HG03558 (cell line): ENCODE results near the gene SUSD3.
A peak's percentile ranks its signal among the peaks of the same experiment; 100 is the strongest.

ENCODE experiments used
- ATAC-seq: cut with Tn5 transposase; IDR thresholded peaks from one replicate; pipeline ENCODE4 v1.9.1; 2021; ENCODE audit warnings: moderate number of reproducible peaks; ENCODE audit not compliant: unreplicated experiment; ENCODE audit errors: extremely low read depth

SUSD3 gene

DNA sequence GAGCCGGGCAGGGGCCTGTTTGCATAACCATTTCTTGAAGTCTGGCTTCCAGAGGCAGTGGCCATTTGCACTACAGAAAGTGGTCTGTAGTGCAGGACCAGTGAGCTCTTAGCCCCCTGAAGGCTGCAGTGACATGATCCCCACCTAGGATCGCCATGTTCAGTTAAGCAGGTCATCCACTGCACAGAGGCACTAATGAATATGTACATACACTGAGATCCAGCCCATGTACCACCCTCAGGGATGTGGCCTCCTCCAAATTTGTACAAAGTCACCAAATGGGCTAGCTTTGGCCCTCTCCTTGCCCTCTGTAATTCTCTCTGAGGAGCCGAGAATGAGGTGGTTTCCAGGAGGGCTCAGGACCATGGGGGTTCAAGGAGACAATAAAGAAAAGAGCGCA is 8.3 kb upstream of the SUSD3 start:
- ATAC-seq: no peak

GRCh38 chr9:93051680-93052089 is 6.8 kb upstream of the SUSD3 start:
- no peak for ATAC-seq

- ATAC-seq: no peak
These were observed 5.5 kb upstream of the SUSD3 start for GRCh38 chr9:93052791-93053540.

GRCh38 chr9:93053781-93054331 is 4.6 kb upstream of the SUSD3 start:
- no peak for ATAC-seq

- no peak for ATAC-seq
These were observed 3.5 kb upstream of the SUSD3 start for GRCh38 chr9:93054758-93055704.

GRCh38 chr9:93057042-93057702 is 1.3 kb upstream of the SUSD3 start:
- ATAC-seq: no peak

GRCh38 chr9:93057703-93058354 is 672 bp upstream of the SUSD3 start:
- no peak for ATAC-seq

DNA sequence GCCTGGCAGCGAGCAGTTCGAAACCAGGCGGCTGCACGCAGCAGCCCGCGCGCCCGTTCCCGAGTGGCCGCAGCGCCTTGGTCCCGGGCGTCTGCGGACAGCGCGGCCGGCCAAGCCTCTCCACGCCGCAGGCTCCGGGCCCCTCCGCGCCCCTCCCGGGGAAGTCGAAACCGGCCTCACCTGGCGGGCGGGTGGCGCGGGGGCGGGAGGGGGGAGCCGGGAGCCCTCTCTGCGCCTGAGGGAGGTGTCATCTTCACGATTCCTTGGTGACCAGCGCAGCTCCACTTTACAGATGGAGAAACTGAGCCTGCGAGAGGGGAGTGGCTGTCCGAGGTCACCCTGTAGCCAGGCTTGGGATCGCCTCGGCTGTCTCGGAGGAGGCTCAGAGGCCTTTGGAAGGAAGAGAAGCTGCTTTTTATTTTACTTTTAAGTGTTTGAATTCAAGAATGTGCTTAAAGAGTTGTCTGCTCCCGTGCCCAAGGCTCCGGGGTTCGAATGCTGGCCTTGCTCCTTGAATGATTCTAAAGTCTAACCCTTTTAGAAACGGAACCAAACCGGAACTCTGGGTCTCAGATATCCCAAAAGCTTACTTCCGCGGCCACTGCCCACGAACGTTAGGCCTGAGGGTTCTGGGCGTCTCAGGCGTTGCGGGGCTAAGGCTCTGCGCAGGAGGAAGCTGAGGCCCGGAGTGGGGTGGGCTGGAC is 662 bp downstream of the SUSD3 start:
- no peak for ATAC-seq

DNA sequence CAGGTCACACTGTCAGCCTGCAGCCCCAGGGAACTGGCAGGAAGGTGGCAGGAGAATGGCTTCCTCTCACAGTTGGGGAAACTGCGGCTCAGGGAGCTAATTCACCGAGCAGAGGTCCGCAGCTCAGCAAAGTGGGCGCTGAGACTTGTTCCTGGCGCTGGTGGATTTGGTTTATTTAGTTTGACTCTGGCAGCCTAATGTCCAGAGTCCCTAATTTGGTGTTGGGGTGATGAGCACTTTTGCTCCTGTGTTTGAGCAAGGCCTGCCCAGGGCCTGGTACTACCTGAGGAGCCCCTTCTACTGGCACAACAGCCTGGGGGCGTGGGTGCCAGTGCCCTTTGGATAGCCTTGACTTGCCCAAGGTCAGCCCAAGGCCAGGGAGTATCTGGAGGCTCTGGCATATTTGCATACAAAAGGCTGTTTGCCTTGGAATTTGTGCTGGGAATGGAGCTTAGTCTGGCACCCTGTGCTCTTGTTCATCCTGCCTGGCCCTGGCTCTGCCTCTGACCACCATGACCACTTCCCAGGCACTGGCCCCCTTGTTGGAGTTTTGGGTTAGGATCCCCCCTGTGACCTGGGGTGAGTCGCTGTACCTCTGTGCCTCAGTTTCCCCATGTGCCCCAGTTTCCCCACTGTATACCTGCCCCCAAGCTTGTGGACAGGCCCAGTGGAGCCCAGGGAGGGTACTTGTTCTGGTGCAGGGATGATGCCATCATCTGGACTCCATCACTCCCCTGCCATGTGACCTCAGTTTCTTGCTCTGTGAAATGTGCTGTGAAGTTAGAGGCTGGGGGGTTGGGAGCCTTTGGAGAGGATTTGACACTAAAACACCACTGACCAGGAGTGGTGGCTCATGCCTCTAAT is 1.4 kb downstream of the SUSD3 start:
- ATAC-seq: no peak

GRCh38 chr9:93060746-93061259 is 2.3 kb downstream of the SUSD3 start:
- no peak for ATAC-seq

GRCh38 chr9:93061260-93061751 is 2.8 kb downstream of the SUSD3 start:
- no peak for ATAC-seq

DNA sequence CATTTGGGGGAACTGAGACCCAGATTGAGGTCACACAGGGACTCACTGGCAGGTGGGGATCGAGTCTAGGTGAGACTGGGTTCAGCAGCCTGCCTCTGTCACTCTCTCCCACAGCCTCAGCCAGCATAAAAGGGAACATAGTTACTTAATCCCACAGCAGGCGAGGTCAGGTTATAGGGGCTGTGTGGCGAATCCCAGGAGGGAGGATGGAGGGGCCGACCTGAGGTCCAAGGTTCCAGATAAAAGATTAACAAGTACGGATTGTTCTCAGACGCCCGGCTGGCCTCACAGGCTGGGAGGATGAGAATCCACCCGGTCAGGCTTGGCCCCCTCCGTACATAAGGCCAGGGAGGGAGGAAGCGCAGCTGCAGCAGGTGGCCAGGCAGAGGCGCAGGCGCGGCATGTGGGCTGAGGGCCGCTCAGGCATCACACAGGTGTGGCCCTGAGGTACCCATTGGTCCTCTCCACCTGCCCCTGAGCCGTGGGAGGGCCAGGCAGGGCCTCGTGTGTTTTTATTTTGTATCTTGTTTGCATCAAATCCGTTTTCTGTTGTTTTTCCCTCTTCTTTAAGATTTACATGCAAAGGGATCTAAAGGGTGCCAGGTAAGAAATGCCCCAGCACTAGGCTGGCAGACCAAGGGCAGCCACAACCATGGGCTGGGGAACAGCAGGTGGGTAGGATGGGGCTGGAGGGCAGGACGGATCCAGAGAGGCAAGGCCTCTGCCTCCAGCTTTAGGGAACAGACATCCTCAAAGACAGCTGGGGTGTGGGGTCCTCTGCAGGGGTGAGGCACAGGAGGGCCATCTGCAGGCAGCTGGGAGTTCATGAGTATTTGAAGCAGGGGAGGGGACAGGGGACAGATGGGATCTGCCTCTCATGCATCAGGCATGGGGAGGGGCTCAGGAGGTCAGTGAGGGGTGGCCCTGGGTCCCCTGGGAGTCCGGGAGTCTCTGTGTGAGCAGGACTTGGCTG is 3.6 kb downstream of the SUSD3 start:
- peak; percentile 26 for ATAC-seq

DNA sequence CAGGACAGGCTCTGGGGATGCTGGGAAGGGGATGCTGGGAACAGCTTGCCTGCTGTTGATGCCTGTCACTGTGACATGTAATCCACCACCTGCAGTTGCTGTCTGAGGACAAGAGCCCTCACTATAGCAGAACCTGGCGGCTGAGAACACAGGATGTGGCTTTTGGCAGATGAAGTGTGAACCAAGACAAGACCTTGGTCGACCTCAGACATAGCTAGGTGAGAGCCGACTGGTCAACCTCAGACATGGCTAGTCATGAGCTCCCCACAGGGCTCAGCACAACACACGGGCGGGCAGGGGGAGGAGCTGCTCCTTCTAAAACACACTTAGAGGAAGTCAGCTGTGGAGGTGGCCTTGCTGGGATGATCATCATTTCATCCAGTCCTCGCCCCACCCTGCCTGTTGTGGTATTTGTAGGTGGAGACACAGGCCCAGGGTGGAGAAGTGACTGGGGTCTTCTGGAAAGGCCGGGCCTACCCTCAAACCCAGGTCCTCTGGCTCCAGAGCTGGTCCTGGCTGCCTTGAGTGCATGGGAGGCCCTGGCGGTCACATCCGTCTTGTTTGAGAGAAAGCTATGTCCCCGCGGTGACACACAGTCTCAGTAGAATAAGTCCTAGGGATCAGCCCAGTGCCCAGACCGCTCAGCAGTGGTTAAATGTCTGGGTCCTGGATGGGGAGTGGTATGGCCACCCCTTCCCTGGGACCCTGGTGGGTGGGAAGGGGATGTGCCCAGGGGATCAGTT is 6.1 kb downstream of the SUSD3 start:
- ATAC-seq: peak; percentile 76

DNA sequence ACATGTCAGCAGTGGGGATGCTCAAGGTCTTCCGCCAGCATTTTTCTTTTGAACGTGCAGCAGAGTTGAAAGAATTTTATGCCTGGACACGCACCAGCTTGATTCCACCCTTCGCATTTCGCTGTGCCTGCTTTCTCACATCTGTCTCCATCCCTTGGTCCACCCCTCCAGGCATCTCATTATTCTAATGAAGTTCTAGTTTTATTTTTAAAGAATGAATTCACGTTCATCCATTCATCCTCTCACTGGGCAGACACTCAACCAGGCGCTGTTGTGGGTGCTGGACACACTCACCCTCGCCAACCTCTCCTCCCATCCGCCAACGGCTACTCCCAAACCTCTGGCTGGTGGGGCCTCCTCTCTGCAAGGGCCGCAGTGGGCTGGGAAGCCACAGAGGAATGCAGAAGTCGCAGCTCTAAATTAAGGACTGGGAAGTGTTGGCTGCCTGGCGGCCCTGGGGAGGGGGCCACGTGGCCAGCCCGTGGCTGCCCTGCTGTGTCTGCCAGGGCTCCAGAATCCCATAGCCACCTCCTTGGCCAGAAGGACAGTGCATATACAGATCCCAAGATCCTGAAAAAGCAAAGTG is 6.7 kb downstream of the SUSD3 start:
- no peak for ATAC-seq

GRCh38 chr9:93066978-93067603 is 8.6 kb downstream of the SUSD3 start:
- ATAC-seq: no peak

GRCh38 chr9:93068956-93069355 is 10.5 kb downstream of the SUSD3 start:
- no peak for ATAC-seq
